GM18870 (cell line): ENCODE measurements around the gene HCAR3.
"Not testable (repeated sequence)": the region's sequence is repeated elsewhere in the genome, so short reads cannot be mapped to it uniquely, and the experiment has no call there.

Source experiments
- ATAC-seq: cut with Tn5 transposase; IDR thresholded peaks from one replicate; pipeline ENCODE4 v1.9.1; 2021; ENCODE audit warnings: moderate library complexity; ENCODE audit not compliant: unreplicated experiment

The HCAR3 gene

GRCh38 chr12:122716658-122717057 lies at the start of gene HCAR3:
Gene HCAR3 (minus strand): TSS chr12:122716811. CDS start chr12:122716737, 74 bp downstream.
- ATAC-seq, result not testable (repeated sequence)

GRCh38 chr12:122757568-122757967 lies 41.0 kb upstream of the HCAR3 start:
- no peak for ATAC-seq

GRCh38 chr12:122754790-122755189 lies 38.2 kb upstream of the HCAR3 start:
- no peak for ATAC-seq

GRCh38 chr12:122753319-122753650 lies 36.7 kb upstream of the HCAR3 start:
- ATAC-seq, result no peak

GRCh38 chr12:122752464-122753318 lies 36.1 kb upstream of the HCAR3 start, which contains the start of gene DENR:
Gene DENR (plus strand): TSS chr12:122752824. CDS start chr12:122753702, 878 bp downstream.
- peak; percentile 89 for ATAC-seq

GRCh38 chr12:122750781-122751515 lies 34.3 kb upstream of the HCAR3 start:
- ATAC-seq, result not testable (repeated sequence)

GRCh38 chr12:122749569-122750332 lies 33.1 kb upstream of the HCAR3 start:
- ATAC-seq, result no peak

- no peak for ATAC-seq
Observed at GRCh38 chr12:122747224-122748135, 30.9 kb upstream of the HCAR3 start.

- no peak for ATAC-seq
Observed at GRCh38 chr12:122743895-122744525, 27.4 kb upstream of the HCAR3 start.

GRCh38 chr12:122740351-122740750 lies 23.7 kb upstream of the HCAR3 start:
- no peak for ATAC-seq

- no peak for ATAC-seq
Observed at GRCh38 chr12:122738571-122738970, 22.0 kb upstream of the HCAR3 start.

- no peak for ATAC-seq
Observed at GRCh38 chr12:122732611-122733010, 16.0 kb upstream of the HCAR3 start.

- ATAC-seq, result no peak
Observed at GRCh38 chr12:122732170-122732569, 15.6 kb upstream of the HCAR3 start.

GRCh38 chr12:122730215-122731014 lies 13.8 kb upstream of the HCAR3 start, which contains the start of gene HCAR1:
Gene HCAR1 (minus strand): TSS chr12:122730844. CDS start chr12:122730339, 505 bp downstream.
- no peak for ATAC-seq

- no peak for ATAC-seq
Observed at GRCh38 chr12:122729583-122730214, 13.1 kb upstream of the HCAR3 start.

GRCh38 chr12:122726080-122726558 lies 9.5 kb upstream of the HCAR3 start:
- peak; percentile 49 for ATAC-seq

GRCh38 chr12:122725452-122726079 lies 9.0 kb upstream of the HCAR3 start:
- no peak for ATAC-seq
